B cell (primary cell): ENCODE data around the gene WDFY4. TPM values are rescaled to one million over a fixed set of nuclear protein-coding genes. Genes with fewer than 3 reads are reported as not detected.

Source experiments
- ATAC-seq: fragments of 200-7000 bp; cut with Tn5 transposase; one replicate; pipeline ENCODE4 v1.10.0; 2021; ENCODE audit warnings: low read depth, mild to moderate bottlenecking, moderate number of reproducible peaks, moderate library complexity
- CTCF ChIA-PET: fragments of 350-600 bp; sonication (Branson Sonifier 250); formaldehyde crosslinking; loops from one replicate; lab custom pipeline; 2021; ENCODE audit warnings: antibody characterized with exemption, inconsistent platforms; lab: Charles Lee
- POLR2A ChIA-PET: fragments of 350-600 bp; sonication (Branson Sonifier 250); formaldehyde crosslinking; loops from one replicate; lab custom pipeline; 2021; ENCODE audit warnings: antibody characterized with exemption; lab: Charles Lee
- DNase-seq: peaks from one replicate; pipeline ENCODE4 v3.0.0; 2013
- H2AFZ ChIP-seq: 2 replicates; pipeline ENCODE4 v1.6.1; 2012; ENCODE audit warnings: mild to moderate bottlenecking, low read depth, low read length; ENCODE audit not compliant: insufficient read depth, poor library complexity, severe bottlenecking
- H3K27ac ChIP-seq, 2 donors: 1 replicate in 1 of 2; 2 replicates in 1 of 2; pipeline ENCODE4 v1.5.1; 2012 to 2013; ENCODE audit warnings: low read length in 2 of 2, mild to moderate bottlenecking in 2 of 2, moderate library complexity in 1 of 2
- H3K27me3 ChIP-seq, 4 experiments: fragments of 200-600 bp in 1 of 4; sonication (generic) in 1 of 4; replicated peaks in 1 of 4; 1 replicate in 2 of 4; 2 replicates in 2 of 4; pipeline versions ENCODE4 v1.6.1 to v1.7.0; 2013 to 2016; ENCODE audit warnings: low read length in 3 of 4, mild to moderate bottlenecking in 2 of 4, mixed read lengths in 1 of 4, moderate library complexity in 1 of 4; ENCODE audit not compliant: insufficient read depth in 4 of 4, control insufficient read depth in 3 of 4; ENCODE audit errors: control extremely low read depth in 1 of 4
- H3K36me3 ChIP-seq, 2 experiments: replicated peaks in 1 of 2; 1 replicate in 1 of 2; 2 replicates in 1 of 2; pipeline versions ENCODE4 v1.6.1 to v1.7.1; 2013; ENCODE audit warnings: low read length in 1 of 2; ENCODE audit not compliant: insufficient read depth in 2 of 2, control insufficient read depth in 1 of 2; ENCODE audit errors: control extremely low read depth in 1 of 2, extremely low read depth in 1 of 2
- H3K4me1 ChIP-seq, 2 donors: fragments of 200-600 bp in 1 of 2; sonication (generic) in 1 of 2; 1 replicate in 1 of 2; 2 replicates in 1 of 2; pipeline versions ENCODE4 v1.5.1 to v1.6.1; 2013 to 2017; ENCODE audit warnings: low read length in 2 of 2; ENCODE audit not compliant: control insufficient read depth in 2 of 2, insufficient read depth in 2 of 2
- H3K4me2 ChIP-seq: replicated peaks from 2 replicates; pipeline ENCODE3; 2012; ENCODE audit warnings: mild to moderate bottlenecking, low read depth, low read length; ENCODE audit not compliant: poor library complexity, severe bottlenecking
- H3K4me3 ChIP-seq, 5 experiments: fragments of 200-600 bp in 1 of 5; sonication (generic) in 1 of 5; 1 replicate in 3 of 5; 2 replicates in 2 of 5; pipeline versions ENCODE4 v1.5.1 to v1.7.0; 2011 to 2016; ENCODE audit warnings: low read length in 4 of 5, mild to moderate bottlenecking in 4 of 5, low read depth in 2 of 5, control low read depth in 1 of 5, moderate library complexity in 1 of 5; ENCODE audit not compliant: insufficient read depth in 1 of 5; ENCODE audit errors: control extremely low read depth in 1 of 5, extremely low read depth in 1 of 5
- H3K79me2 ChIP-seq: fragments of 200-600 bp; sonication (generic); one replicate; pipeline ENCODE4 v1.6.0; 2016; ENCODE audit warnings: low read length; ENCODE audit not compliant: control insufficient read depth, insufficient read depth
- H3K9ac ChIP-seq: fragments of 200-600 bp; sonication (generic); 2 replicates; pipeline ENCODE4 v1.6.1; 2017; ENCODE audit warnings: mild to moderate bottlenecking, low read length, moderate library complexity
- H3K9me3 ChIP-seq, 3 donors: one replicate each; pipeline versions ENCODE4 v1.6.1 to v1.7.1; 2013; ENCODE audit warnings: low read length in 2 of 3; ENCODE audit not compliant: control insufficient read depth in 2 of 3, insufficient read depth in 1 of 3; ENCODE audit errors: control extremely low read depth in 1 of 3
- H4K20me1 ChIP-seq: 2 replicates; pipeline ENCODE4 v1.6.0; 2012; ENCODE audit warnings: mild to moderate bottlenecking, low read length; ENCODE audit not compliant: insufficient read depth, control insufficient read depth, poor library complexity, severe bottlenecking
- H3K27ac Mint-ChIP-seq: one replicate; pipeline ENCODE4 v1.8.0; 2021; ENCODE audit warnings: mixed read lengths
- H3K27me3 Mint-ChIP-seq: one replicate; pipeline ENCODE4 v1.8.0; 2021; ENCODE audit warnings: mixed read lengths
- H3K4me1 Mint-ChIP-seq: one replicate; pipeline ENCODE4 v1.8.0; 2021; ENCODE audit warnings: mixed read lengths
- H3K4me3 Mint-ChIP-seq: one replicate; pipeline ENCODE4 v1.8.0; 2021; ENCODE audit warnings: mixed read lengths
- H3K9me3 Mint-ChIP-seq: one replicate; pipeline ENCODE4 v1.8.0; 2022; ENCODE audit warnings: mixed read lengths; ENCODE audit not compliant: insufficient read depth
- EZH2 ChIP-seq: IDR thresholded peaks from 2 replicates; pipeline ENCODE4 v1.6.1; 2012; ENCODE audit warnings: borderline replicate concordance, low read depth, mild to moderate bottlenecking, moderate library complexity, low read length; ENCODE audit not compliant: insufficient read depth, poor library complexity, severe bottlenecking
- WGBS: methylation state at CpG from one replicate; pipeline ENCODE4 v1.1.5; 2013; ENCODE audit warnings: missing lambda C conversion rate; ENCODE audit not compliant: insufficient coverage; 5-methylcytosine and 5-hydroxymethylcytosine counted together
- intact Hi-C: fragments of 100-400 bp; cut with micrococcal nuclease; formaldehyde crosslinking; loops from one replicate; pipeline ENCODE4 v1.10.0; 2022
- polyA plus RNA-seq: library from polyadenylated mRNA; depleted of rRNA; stranded (reverse); fragments of >200 nt; gene quantifications from 2 replicates; pipeline ENCODE4 v1.2.3, GENCODE V29; 2012
- total RNA-seq, 2 donors: library from RNA; stranded (reverse); fragments of 120-200 nt in 1 of 2; gene quantifications; 1 replicate in 1 of 2; 2 replicates in 1 of 2; pipeline versions ENCODE4 v1.2.3 to v1.2.4, GENCODE V29; 2013 to 2022
- TF ChIP-seq, protein P1 (sequence below): fragments of 200-600 bp; IDR thresholded peaks from one replicate; pipeline ENCODE4 v1.8.0; 2022; ENCODE audit warnings: antibody characterized with exemption, mild to moderate bottlenecking

WDFY4 gene
- total and polyA plus RNA-seq, 2 donors (not counting 1 experiment from before 2014, with no cell fraction given), result 262 to 560 TPM

- intact Hi-C loops, result no loop called here
Measured at GRCh38 chr10:48820699-48821098, 136.0 kb downstream of the WDFY4 start.

GRCh38 chr10:48821111-48821510 lies 136.4 kb downstream of the WDFY4 start:
- POLR2A ChIA-PET, result no interaction called here
- peaks cover 35% of the 10 kb centered on the region for H3K79me2 ChIP-seq
- no peaks in the 10 kb centered on the region for H3K27me3 ChIP-seq
- ATAC-seq (no peak), DNase-seq (no peak)
- no peaks in the 10 kb centered on the region for H3K9me3 ChIP-seq
- Mint-ChIP-seq H3K27ac (no peak overlapping the region), H3K4me1 (peaks cover 3% of the 10 kb centered on the region), H3K4me3 (no peak overlapping the region), H3K27me3 (no peaks in the 10 kb centered on the region), H3K9me3 (no peaks in the 10 kb centered on the region)
- TF ChIP-seq EZH2, result no peak
- TF ChIP-seq, protein P1, sequence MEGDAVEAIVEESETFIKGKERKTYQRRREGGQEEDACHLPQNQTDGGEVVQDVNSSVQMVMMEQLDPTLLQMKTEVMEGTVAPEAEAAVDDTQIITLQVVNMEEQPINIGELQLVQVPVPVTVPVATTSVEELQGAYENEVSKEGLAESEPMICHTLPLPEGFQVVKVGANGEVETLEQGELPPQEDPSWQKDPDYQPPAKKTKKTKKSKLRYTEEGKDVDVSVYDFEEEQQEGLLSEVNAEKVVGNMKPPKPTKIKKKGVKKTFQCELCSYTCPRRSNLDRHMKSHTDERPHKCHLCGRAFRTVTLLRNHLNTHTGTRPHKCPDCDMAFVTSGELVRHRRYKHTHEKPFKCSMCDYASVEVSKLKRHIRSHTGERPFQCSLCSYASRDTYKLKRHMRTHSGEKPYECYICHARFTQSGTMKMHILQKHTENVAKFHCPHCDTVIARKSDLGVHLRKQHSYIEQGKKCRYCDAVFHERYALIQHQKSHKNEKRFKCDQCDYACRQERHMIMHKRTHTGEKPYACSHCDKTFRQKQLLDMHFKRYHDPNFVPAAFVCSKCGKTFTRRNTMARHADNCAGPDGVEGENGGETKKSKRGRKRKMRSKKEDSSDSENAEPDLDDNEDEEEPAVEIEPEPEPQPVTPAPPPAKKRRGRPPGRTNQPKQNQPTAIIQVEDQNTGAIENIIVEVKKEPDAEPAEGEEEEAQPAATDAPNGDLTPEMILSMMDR, result no peak
- WGBS, result 92% methylated on average over 4 of the region's 4 CpGs
- no peak overlapping the region for H3K27ac ChIP-seq
- no peak overlapping the region for H3K4me2 ChIP-seq
- intact Hi-C loops, result no loop called here
- H3K36me3 ChIP-seq, result peaks cover 3 to 100% of the 10 kb centered on the region in 2 experiments
- no peaks in the 10 kb centered on the region for H3K4me1 ChIP-seq
- no peak overlapping the region for H2AFZ ChIP-seq
- no peak overlapping the region for H3K9ac ChIP-seq
- CTCF ChIA-PET, result interaction anchor here (0.6 to 1.0 kb wide), 2 partner anchors 128 to 164 kb away, joined by 3 read pairs; no protein-coding TSS in a partner anchor
- peaks cover 35% of the 10 kb centered on the region for H4K20me1 ChIP-seq
- no peak overlapping the region for H3K4me3 ChIP-seq

More at GRCh38 chr10:48820699-48821098, 136.0 kb downstream of the WDFY4 start:
- H3K36me3 ChIP-seq, result peaks cover 3 to 97% of the 10 kb centered on the region in 2 experiments
- H3K4me3 ChIP-seq, result no peak overlapping the region
- H3K4me1 ChIP-seq, result no peaks in the 10 kb centered on the region
- no peak overlapping the region for H2AFZ ChIP-seq
- no peaks in the 10 kb centered on the region for H3K9me3 Mint-ChIP-seq
- POLR2A ChIA-PET, result no interaction called here
- H3K27me3 ChIP-seq, result no peaks in the 10 kb centered on the region
- no peak overlapping the region for H3K4me3 Mint-ChIP-seq
- H3K27ac ChIP-seq, result peak overlapping the region in 1 of 2 donors; percentile 45
- H3K9ac ChIP-seq, result no peak overlapping the region
- CTCF ChIA-PET, result interaction anchor here (1.0 to 1.4 kb wide), 2 partner anchors 162 to 164 kb away, joined by 3 to 9 read pairs; no protein-coding TSS in a partner anchor
- peaks cover 35% of the 10 kb centered on the region for H3K79me2 ChIP-seq
- H3K4me2 ChIP-seq, result no peak overlapping the region
- DNase-seq, result no peak
- H3K27ac Mint-ChIP-seq, result peak overlapping the region; percentile 76
- peaks cover 37% of the 10 kb centered on the region for H4K20me1 ChIP-seq
- WGBS, result 72% methylated on average over 10 of the region's 10 CpGs
- no peaks in the 10 kb centered on the region for H3K9me3 ChIP-seq
- peaks cover 3% of the 10 kb centered on the region for H3K4me1 Mint-ChIP-seq
- TF ChIP-seq EZH2, result no peak
- TF ChIP-seq, protein P1, result no peak
- no peak for ATAC-seq
- H3K27me3 Mint-ChIP-seq, result no peaks in the 10 kb centered on the region
